Uterus (tissue), 4 donors: ENCODE results near the gene KIF26B. TPM values are rescaled to one million over a fixed set of nuclear protein-coding genes. Genes with fewer than 3 reads are reported as not detected.

Experiments
- DNase-seq, 2 donors: peaks; one replicate each; pipeline ENCODE4 v3.0.0-alpha.2; 2019 to 2020
- H3K27ac ChIP-seq, 2 donors: fragments of 200-600 bp; sonication (generic); 1 replicate in 1 of 2; 2 replicates in 1 of 2; pipeline ENCODE4 v1.5.1; 2016 to 2018
- H3K27me3 ChIP-seq, 2 donors: fragments of 200-600 bp; sonication (generic); one replicate each; pipeline ENCODE4 v1.5.1; 2018 to 2019; ENCODE audit warnings: control low read depth in 1 of 2
- H3K36me3 ChIP-seq, 2 donors: fragments of 200-600 bp; sonication (generic); one replicate each; pipeline ENCODE4 v1.5.1; 2019; ENCODE audit warnings: control low read depth in 1 of 2
- H3K4me1 ChIP-seq, 2 donors: fragments of 200-600 bp; sonication (generic); one replicate each; pipeline ENCODE4 v1.5.1; 2018 to 2019; ENCODE audit warnings: control low read depth in 1 of 2
- H3K4me3 ChIP-seq, 2 donors: fragments of 200-600 bp; sonication (generic); 1 replicate in 1 of 2; 2 replicates in 1 of 2; pipeline ENCODE4 v1.5.1; 2018 to 2019; ENCODE audit warnings: mild to moderate bottlenecking in 1 of 2
- H3K9me3 ChIP-seq, 2 donors: fragments of 200-600 bp; sonication (generic); one replicate each; pipeline ENCODE4 v1.5.1; 2019; ENCODE audit warnings: control low read depth in 1 of 2
- CTCF ChIP-seq, 4 experiments: fragments of 200-600 bp in 2 of 4; fragments of 450-650 bp in 2 of 4; sonication (generic) in 2 of 4; IDR thresholded peaks; one replicate each; pipeline ENCODE4 v1.5.1; 2016 to 2019; ENCODE audit warnings: antibody characterized with exemption in 4 of 4, mild to moderate bottlenecking in 2 of 4, moderate library complexity in 1 of 4
- POLR2A ChIP-seq, 2 donors: fragments of 450-650 bp; IDR thresholded peaks; one replicate each; pipeline ENCODE4 v1.6.1; 2016; ENCODE audit warnings: antibody characterized with exemption in 2 of 2, mild to moderate bottlenecking in 1 of 2, moderate library complexity in 1 of 2
- intact Hi-C: fragments of 100-400 bp; cut with DNase I; formaldehyde crosslinking; loops from one replicate; pipeline ENCODE4 v1.15.1; 2023; ENCODE audit warnings: low total_unique reads
- total RNA-seq, 4 donors: library from RNA; depleted of rRNA in 3 of 4; stranded (reverse); fragments of >200 nt in 3 of 4; gene quantifications; one replicate each; pipeline versions ENCODE4 v1.1.0 to v1.2.4, GENCODE V29; 2014 to 2023
- donor health status: DM: yes; HTN: yes; CAD: no.

The KIF26B gene
- total RNA-seq, 4 donors from 2014 or later = 0.27 to 17.4 (median 1.3) TPM; not detected in 1

DNA sequence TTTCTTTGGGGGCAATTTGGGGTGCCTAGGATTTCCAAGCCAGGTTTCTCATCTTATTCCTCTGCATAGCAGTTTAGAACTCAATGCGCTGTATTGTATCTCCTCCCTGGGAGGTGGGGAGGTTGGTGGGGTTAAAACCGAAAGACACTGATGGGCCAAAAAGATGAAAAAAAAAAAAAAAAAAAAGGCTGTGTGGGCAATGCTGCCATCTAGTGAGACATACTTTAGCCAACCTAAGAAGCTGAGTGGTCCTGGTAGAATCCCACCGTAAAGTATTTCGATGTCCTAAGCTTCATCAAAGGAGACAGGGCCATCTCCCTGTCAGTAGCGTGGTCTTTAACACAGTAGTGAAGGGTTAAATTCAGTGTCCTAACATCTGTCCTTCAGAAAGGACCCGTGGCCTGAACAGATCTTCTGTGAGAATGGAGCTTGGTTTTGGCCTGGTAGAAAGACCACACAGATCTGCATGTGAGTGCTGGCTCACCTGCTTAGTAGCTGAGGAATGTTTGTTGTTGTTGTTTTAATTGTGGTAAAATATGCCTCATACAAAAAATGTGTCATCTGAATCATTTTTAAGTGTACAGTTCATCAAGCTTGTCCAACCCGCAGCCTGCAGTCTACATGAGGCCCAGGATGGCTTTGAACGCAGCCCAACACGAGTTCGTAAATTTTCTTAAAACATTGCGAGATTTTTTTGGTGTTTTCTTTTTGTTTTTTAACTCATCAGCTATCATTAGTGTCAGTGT is 226.2 kb downstream of the KIF26B start:
- Histone ChIP-seq H3K4me1 (no peaks in the 10 kb centered on the region), H3K9me3 (no peaks in the 10 kb centered on the region), H3K27ac (no peak overlapping the region), H3K4me3 (no peak overlapping the region), H3K36me3 (no peaks in the 10 kb centered on the region), H3K27me3 (no peaks in the 10 kb centered on the region)
- TF ChIP-seq CTCF (IDR thresholded peaks at IDR 0.05) = no peak
- TF ChIP-seq POLR2A (IDR thresholded peaks at IDR 0.05) = no peak
- intact Hi-C loops = no loop called here
- DNase-seq = no peak

GRCh38 chr1:245382981-245383380 is 228.2 kb downstream of the KIF26B start:
- Histone ChIP-seq H3K4me1 (no peaks in the 10 kb centered on the region), H3K27me3 (no peaks in the 10 kb centered on the region), H3K27ac (no peak overlapping the region), H3K9me3 (no peaks in the 10 kb centered on the region), H3K36me3 (no peaks in the 10 kb centered on the region), H3K4me3 (no peak overlapping the region)
- no peak for TF ChIP-seq POLR2A (IDR thresholded peaks at IDR 0.05)
- TF ChIP-seq CTCF (IDR thresholded peaks at IDR 0.05) = no peak
- DNase-seq = no peak
- intact Hi-C loops = no loop called here

- intact Hi-C loops = no loop called here
- Histone ChIP-seq H3K27ac (no peak overlapping the region), H3K36me3 (no peaks in the 10 kb centered on the region), H3K9me3 (no peaks in the 10 kb centered on the region), H3K27me3 (no peaks in the 10 kb centered on the region), H3K4me1 (no peaks in the 10 kb centered on the region), H3K4me3 (no peak overlapping the region)
- no peak for DNase-seq
- TF ChIP-seq POLR2A (IDR thresholded peaks at IDR 0.05) = no peak
- no peak for TF ChIP-seq CTCF (IDR thresholded peaks at IDR 0.05)
Measured at GRCh38 chr1:245383396-245384330, 228.9 kb downstream of the KIF26B start.

- Histone ChIP-seq H3K4me3 (no peak overlapping the region), H3K4me1 (no peaks in the 10 kb centered on the region), H3K27me3 (no peaks in the 10 kb centered on the region), H3K9me3 (no peaks in the 10 kb centered on the region), H3K27ac (no peak overlapping the region), H3K36me3 (no peaks in the 10 kb centered on the region)
- intact Hi-C loops = no loop called here
- DNase-seq = no peak
- TF ChIP-seq POLR2A (IDR thresholded peaks at IDR 0.05) (no peak), CTCF (IDR thresholded peaks at IDR 0.05) (no peak)
Measured at GRCh38 chr1:245386297-245386971, 231.6 kb downstream of the KIF26B start.
